NT2/D1 (cell line): ENCODE measurements around the gene TMEM134.

Source experiments
- DNase-seq: peaks from one replicate; pipeline ENCODE4 v3.0.0-alpha.2; 2011; ENCODE audit warnings: low read depth, low spot score
- H3K27me3 ChIP-seq: 2 replicates; pipeline ENCODE4 v1.6.0; 2011; ENCODE audit warnings: mild to moderate bottlenecking; ENCODE audit not compliant: insufficient read length, insufficient read depth
- H3K36me3 ChIP-seq: 2 replicates; pipeline ENCODE4 v1.6.1; 2011; ENCODE audit warnings: mild to moderate bottlenecking, low read length, mixed read lengths; ENCODE audit not compliant: insufficient read depth, insufficient read length
- H3K4me1 ChIP-seq: 2 replicates; pipeline ENCODE4 v1.5.1; 2011; ENCODE audit not compliant: insufficient read depth, insufficient read length
- H3K4me3 ChIP-seq: 2 replicates; pipeline ENCODE4 v1.5.1; 2011; ENCODE audit warnings: low read depth; ENCODE audit not compliant: insufficient read length
- H3K9ac ChIP-seq: 2 replicates; pipeline ENCODE4 v1.6.0; 2011; ENCODE audit warnings: low read depth; ENCODE audit not compliant: insufficient read length
- H3K9me3 ChIP-seq: 2 replicates; pipeline ENCODE4 v1.5.1; 2011; ENCODE audit warnings: mild to moderate bottlenecking, low read length; ENCODE audit not compliant: insufficient read depth
- SUZ12 ChIP-seq: IDR thresholded peaks from 2 replicates; pipeline ENCODE4 v1.6.1; 2011; ENCODE audit not compliant: insufficient read length, insufficient read depth; ENCODE audit errors: extremely low read depth
- YY1 ChIP-seq: IDR thresholded peaks from 2 replicates; pipeline ENCODE4 v1.6.1; 2011; ENCODE audit not compliant: insufficient read length, insufficient read depth
- ZNF274 ChIP-seq: IDR thresholded peaks from 2 replicates; pipeline ENCODE4 v1.6.1; 2011; ENCODE audit warnings: mild to moderate bottlenecking, low read depth, low read length

TMEM134 gene

GRCh38 chr11:67435031-67435726 lies 33.9 kb downstream of the TMEM134 start:
- no peak for DNase-seq
- Histone ChIP-seq H3K9me3 (no peaks in the 10 kb centered on the region), H3K27me3 (no peaks in the 10 kb centered on the region), H3K36me3 (peaks cover 94% of the 10 kb centered on the region), H3K9ac (peak overlapping the region; percentile 72), H3K4me3 (no peak overlapping the region), H3K4me1 (peaks cover 50% of the 10 kb centered on the region)
- TF ChIP-seq YY1 (no peak), SUZ12 (no peak)

GRCh38 chr11:67434395-67434881 lies 34.6 kb downstream of the TMEM134 start:
- peaks cover 50% of the 10 kb centered on the region for H3K4me1 ChIP-seq
- H3K36me3 ChIP-seq, result peaks cover 94% of the 10 kb centered on the region
- H3K9me3 ChIP-seq, result no peaks in the 10 kb centered on the region
- H3K9ac ChIP-seq, result no peak overlapping the region
- no peak for TF ChIP-seq ZNF274
- no peak for TF ChIP-seq SUZ12
- TF ChIP-seq YY1, result no peak
- H3K27me3 ChIP-seq, result no peaks in the 10 kb centered on the region
- H3K4me3 ChIP-seq, result no peak overlapping the region
- DNase-seq, result no peak

GRCh38 chr11:67433536-67434394 lies 35.3 kb downstream of the TMEM134 start:
- Histone ChIP-seq H3K9me3 (no peaks in the 10 kb centered on the region), H3K4me3 (no peak overlapping the region), H3K36me3 (peaks cover 92% of the 10 kb centered on the region), H3K27me3 (no peaks in the 10 kb centered on the region), H3K9ac (peak overlapping the region; percentile 22), H3K4me1 (peaks cover 52% of the 10 kb centered on the region)
- TF ChIP-seq SUZ12 (no peak), YY1 (no peak), ZNF274 (no peak)
- DNase-seq, result no peak

GRCh38 chr11:67432655-67433349 lies 36.2 kb downstream of the TMEM134 start:
- Histone ChIP-seq H3K36me3 (peaks cover 84% of the 10 kb centered on the region), H3K4me1 (peaks cover 44% of the 10 kb centered on the region), H3K9ac (no peak overlapping the region), H3K27me3 (no peaks in the 10 kb centered on the region), H3K9me3 (no peaks in the 10 kb centered on the region), H3K4me3 (no peak overlapping the region)
- TF ChIP-seq SUZ12 (no peak), YY1 (no peak), ZNF274 (no peak)
- DNase-seq, result no peak

GRCh38 chr11:67431346-67432249 lies 37.5 kb downstream of the TMEM134 start:
- TF ChIP-seq YY1 (no peak), ZNF274 (no peak), SUZ12 (no peak)
- H3K9me3 ChIP-seq, result no peaks in the 10 kb centered on the region
- H3K4me3 ChIP-seq, result no peak overlapping the region
- peaks cover 74% of the 10 kb centered on the region for H3K36me3 ChIP-seq
- H3K9ac ChIP-seq, result peak overlapping the region; percentile 46
- no peaks in the 10 kb centered on the region for H3K27me3 ChIP-seq
- DNase-seq, result no peak
- H3K4me1 ChIP-seq, result peaks cover 35% of the 10 kb centered on the region

- TF ChIP-seq YY1, result no peak
- no peak for TF ChIP-seq ZNF274
- no peak for TF ChIP-seq SUZ12
- DNase-seq, result no peak
- H3K9ac ChIP-seq, result peak overlapping the region; percentile 98
- H3K4me3 ChIP-seq, result no peak overlapping the region
- H3K27me3 ChIP-seq, result no peaks in the 10 kb centered on the region
- peaks cover 57% of the 10 kb centered on the region for H3K36me3 ChIP-seq
- peaks cover 17% of the 10 kb centered on the region for H3K4me1 ChIP-seq
- no peaks in the 10 kb centered on the region for H3K9me3 ChIP-seq
Measured at GRCh38 chr11:67429722-67430121, 39.3 kb downstream of the TMEM134 start.
